ENCODE data around the gene ALKBH6.

The ALKBH6 gene

GRCh38 chr19:36010402-36010801 is 3.6 kb downstream of the ALKBH6 start:
- H3K4me3 ChIP-seq (ENCODE audit: low read depth, low read length) = no peak overlapping the region
- TF ChIP-seq, protein P1, sequence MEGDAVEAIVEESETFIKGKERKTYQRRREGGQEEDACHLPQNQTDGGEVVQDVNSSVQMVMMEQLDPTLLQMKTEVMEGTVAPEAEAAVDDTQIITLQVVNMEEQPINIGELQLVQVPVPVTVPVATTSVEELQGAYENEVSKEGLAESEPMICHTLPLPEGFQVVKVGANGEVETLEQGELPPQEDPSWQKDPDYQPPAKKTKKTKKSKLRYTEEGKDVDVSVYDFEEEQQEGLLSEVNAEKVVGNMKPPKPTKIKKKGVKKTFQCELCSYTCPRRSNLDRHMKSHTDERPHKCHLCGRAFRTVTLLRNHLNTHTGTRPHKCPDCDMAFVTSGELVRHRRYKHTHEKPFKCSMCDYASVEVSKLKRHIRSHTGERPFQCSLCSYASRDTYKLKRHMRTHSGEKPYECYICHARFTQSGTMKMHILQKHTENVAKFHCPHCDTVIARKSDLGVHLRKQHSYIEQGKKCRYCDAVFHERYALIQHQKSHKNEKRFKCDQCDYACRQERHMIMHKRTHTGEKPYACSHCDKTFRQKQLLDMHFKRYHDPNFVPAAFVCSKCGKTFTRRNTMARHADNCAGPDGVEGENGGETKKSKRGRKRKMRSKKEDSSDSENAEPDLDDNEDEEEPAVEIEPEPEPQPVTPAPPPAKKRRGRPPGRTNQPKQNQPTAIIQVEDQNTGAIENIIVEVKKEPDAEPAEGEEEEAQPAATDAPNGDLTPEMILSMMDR (IDR thresholded peaks at IDR 0.05; ENCODE audit: borderline replicate concordance, insufficient read depth, low read depth, low read length) = no peak

DNA sequence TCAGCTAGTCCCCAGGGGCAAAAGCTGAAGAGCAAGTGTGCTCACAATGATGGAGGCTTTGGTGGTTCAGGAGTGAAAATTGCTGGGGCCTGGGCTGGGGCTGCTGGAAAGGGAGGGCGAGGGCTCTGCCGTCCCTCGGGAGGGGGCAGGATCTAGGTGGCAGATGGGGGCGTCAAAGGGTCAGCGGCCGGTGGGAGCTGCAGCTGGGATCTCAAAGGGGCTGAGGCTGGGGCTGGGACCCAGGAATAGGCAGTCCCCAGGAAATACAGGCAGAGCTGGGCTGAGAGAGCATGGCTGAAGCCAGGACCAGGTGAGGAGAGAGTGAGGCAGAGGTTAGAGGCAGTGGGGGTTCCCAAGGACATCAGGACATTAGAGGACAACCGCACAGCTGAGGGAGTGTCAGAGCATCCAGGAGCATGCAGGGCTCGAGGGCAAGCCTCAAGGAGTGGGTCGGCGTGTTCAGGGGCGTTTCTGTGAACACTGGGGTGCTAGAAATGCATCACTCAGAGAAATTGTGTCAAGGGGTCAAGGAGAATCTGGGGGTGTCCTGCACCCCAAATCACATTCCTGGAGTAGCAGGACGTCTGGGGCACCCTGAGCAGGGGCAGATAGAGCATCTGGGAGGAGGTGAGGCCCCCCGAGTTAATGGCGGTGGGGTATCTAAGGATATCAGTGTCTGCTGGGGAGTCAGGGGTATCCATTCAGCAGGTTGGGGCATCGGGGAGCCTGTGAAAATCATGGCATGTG is 4.2 kb downstream of the ALKBH6 start:
- no peak overlapping the region for H3K4me3 ChIP-seq (ENCODE audit: low read depth, low read length)
- TF ChIP-seq, protein P1 (IDR thresholded peaks at IDR 0.05; ENCODE audit: borderline replicate concordance, insufficient read depth, low read depth, low read length) = no peak

DNA sequence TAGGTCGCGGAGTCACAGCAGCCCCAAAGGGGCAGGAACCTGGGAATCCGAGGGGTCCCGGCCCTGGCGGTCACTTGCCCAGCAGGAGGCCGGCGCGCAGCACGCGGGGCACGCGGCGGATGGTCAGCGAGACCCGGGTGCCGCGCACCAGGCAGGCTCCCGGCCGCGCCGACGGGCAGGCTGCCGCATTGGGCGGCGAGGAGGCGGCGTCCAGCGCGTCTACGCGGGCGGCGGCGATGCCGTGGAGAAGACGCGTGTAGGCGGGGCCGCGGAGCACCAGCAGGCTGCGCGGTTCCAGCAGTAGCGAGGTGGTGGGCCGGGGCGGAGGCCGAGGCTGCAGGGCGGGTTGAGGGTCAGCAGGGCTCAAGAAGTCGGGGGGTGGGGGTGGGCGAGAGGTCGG is 4.8 kb downstream of the ALKBH6 start:
- TF ChIP-seq, protein P1 (IDR thresholded peaks at IDR 0.05; ENCODE audit: borderline replicate concordance, insufficient read depth, low read depth, low read length) = no peak
- H3K4me3 ChIP-seq (ENCODE audit: low read depth, low read length) = peak overlapping the region; percentile 35

DNA sequence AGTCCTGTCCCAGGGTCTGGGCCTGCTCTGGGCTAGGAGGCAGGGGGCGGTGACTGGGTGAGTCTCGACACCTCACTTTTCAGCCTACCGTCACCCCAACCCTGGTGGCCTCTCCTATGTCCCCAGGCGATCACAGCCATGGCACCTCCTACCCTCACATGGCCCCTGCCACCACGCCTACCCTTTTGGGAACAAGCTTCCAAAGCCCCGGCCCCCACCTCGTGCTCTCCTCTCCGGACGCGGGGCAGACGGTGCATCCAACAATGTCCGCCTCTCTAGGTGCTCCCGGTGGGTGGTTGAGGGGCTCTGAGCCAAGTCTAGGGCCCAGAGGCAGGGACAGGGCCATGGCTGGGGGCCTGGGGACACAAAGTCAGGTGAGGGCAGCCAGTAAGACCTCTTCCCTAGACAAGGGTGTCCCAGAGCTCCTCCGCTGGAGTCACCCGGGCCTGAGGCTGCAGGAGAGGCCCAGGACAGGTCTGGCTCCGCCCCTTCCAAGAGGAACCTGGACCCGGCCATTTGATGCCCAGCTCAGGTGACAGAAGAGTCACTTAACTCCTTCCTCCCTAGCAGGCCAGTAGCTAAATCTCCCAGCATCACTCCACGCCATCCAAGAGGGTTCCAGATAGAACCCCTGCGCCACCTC is 5.6 kb downstream of the ALKBH6 start, which contains the start of gene SYNE4:
Gene SYNE4 (minus strand): TSS at position 478 of the 643 bp plus-strand sequence. CDS start 132 bp downstream, at position 346.
- TF ChIP-seq, protein P1 (IDR thresholded peaks at IDR 0.05; ENCODE audit: borderline replicate concordance, insufficient read depth, low read depth, low read length) = no peak
- peak within 1 kb of the TSS; percentile 35 for H3K4me3 ChIP-seq (ENCODE audit: low read depth, low read length)

DNA sequence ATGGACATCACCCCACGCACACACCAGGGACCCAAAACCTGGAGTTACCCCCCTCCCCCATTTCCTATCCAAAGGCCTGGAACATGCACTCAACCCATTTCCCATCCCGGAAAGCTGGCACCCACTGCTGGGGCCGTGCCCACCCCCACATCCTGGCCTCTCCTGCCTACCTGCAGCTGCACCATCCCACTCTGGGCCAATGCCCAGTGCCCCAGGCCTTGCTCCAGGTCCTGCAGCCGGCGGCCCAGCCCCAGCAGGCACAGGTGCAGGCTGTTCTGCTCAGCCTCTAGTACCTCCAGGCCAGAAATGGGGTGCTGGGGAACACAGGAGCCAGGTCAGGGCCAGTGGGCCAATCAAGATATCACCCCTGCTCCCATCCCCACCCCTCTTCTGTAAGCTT is 7.1 kb downstream of the ALKBH6 start:
- H3K4me3 ChIP-seq (ENCODE audit: low read depth, low read length) = no peak overlapping the region
- TF ChIP-seq, protein P1 (IDR thresholded peaks at IDR 0.05; ENCODE audit: borderline replicate concordance, insufficient read depth, low read depth, low read length) = no peak

- no peak overlapping the region for H3K4me3 ChIP-seq (ENCODE audit: low read depth, low read length)
- TF ChIP-seq, protein P1 (IDR thresholded peaks at IDR 0.05; ENCODE audit: borderline replicate concordance, insufficient read depth, low read depth, low read length) = no peak
Observed at GRCh38 chr19:36003284-36003683, 10.7 kb downstream of the ALKBH6 start.

DNA sequence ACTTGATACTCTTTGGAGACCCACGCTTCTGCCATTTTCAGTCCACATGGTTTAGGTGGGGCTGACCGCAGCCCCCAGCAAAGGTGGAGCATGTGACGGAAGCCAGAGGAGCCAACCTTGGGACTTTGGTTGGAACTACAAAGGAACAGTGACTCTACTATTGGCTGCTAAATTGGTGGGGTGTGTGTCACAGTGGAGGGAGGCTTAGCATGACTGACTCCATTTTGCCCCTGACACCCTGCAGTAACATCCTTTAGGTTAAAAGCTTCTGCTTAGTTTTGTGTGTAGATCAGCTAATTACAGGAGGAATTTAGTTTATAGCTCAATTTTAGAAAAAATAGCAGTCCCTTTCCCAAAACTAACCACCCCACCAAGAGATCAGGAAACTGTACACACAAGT is 12.4 kb downstream of the ALKBH6 start:
- no peak overlapping the region for H3K4me3 ChIP-seq (ENCODE audit: low read depth, low read length)
- TF ChIP-seq, protein P1 (IDR thresholded peaks at IDR 0.05; ENCODE audit: borderline replicate concordance, insufficient read depth, low read depth, low read length) = no peak
